ENCODE results near the gene PPP3CA. TPM values are rescaled to one million over a fixed set of nuclear protein-coding genes. Genes with fewer than 3 reads are reported as not detected.

Gene PPP3CA
- polyA plus RNA-seq, 1 donor (not counting 4 experiments of a cell fraction or from before 2014, with no cell fraction given) = 43.3 TPM

GRCh38 chr4:101178731-101179130 is 168.6 kb downstream of the PPP3CA start:
- H3K9me3 ChIP-seq (ENCODE audit: control insufficient read depth, low read depth, low read length) = no peaks in the 10 kb centered on the region
- H3K27me3 ChIP-seq (ENCODE audit: control insufficient read depth, extremely low read depth, insufficient read depth, low read length) = no peaks in the 10 kb centered on the region
- H3K9ac ChIP-seq (ENCODE audit: control insufficient read depth, extremely low read depth, insufficient read depth, low read length) = no peak overlapping the region
- no peak for DNase-seq (ENCODE audit: low read depth, low spot score)
- H3K27ac ChIP-seq (ENCODE audit: control insufficient read depth, insufficient read depth, low read length) = no peak overlapping the region
- H3K4me2 ChIP-seq (ENCODE audit: control insufficient read depth, extremely low read depth, insufficient read depth, low read depth, low read length) = no peak overlapping the region
- H3K4me1 ChIP-seq (ENCODE audit: control insufficient read depth, extremely low read depth, insufficient read depth, low read length) = peaks cover 4% of the 10 kb centered on the region
- H4K20me1 ChIP-seq (ENCODE audit: control insufficient read depth, extremely low read depth, insufficient read depth, low read length) = no peaks in the 10 kb centered on the region
- H3K9me1 ChIP-seq (ENCODE audit: control insufficient read depth, extremely low read depth, insufficient read depth, low read length) = no peaks in the 10 kb centered on the region
- H3K79me2 ChIP-seq (ENCODE audit: control insufficient read depth, insufficient read depth, low read length) = peaks cover 33% of the 10 kb centered on the region
- H3K36me3 ChIP-seq (ENCODE audit: control insufficient read depth in 2 of 2, extremely low read depth in 1 of 2, insufficient read depth in 2 of 2, low read length in 2 of 2) = peaks cover 0 to 4% of the 10 kb centered on the region in 2 experiments
- no peak for TF ChIP-seq EZH2 (IDR thresholded peaks at IDR 0.05; ENCODE audit: low read length)
- no peak for TF ChIP-seq CTCF (optimal IDR thresholded peaks at IDR 0.05 in 1 of 3, IDR thresholded peaks at IDR 0.05 in 1 of 3, conservative IDR thresholded peaks at IDR 0.05 in 1 of 3; ENCODE audit: extremely low read depth in 1 of 3, insufficient read depth in 2 of 3, low read length in 3 of 3)
- dilution Hi-C loops (cut with MboI; ENCODE audit: extremely low pct_ligation_motif_present, low sequenced_read_pairs) = no loop called here
- no peak overlapping the region for H2AFZ ChIP-seq (ENCODE audit: control insufficient read depth, low read length)
- peak; percentile 63 for FAIRE-seq
- H3K4me3 ChIP-seq (ENCODE audit: control insufficient read depth in 2 of 3, extremely low read depth in 1 of 3, insufficient read depth in 2 of 3, low read depth in 1 of 3, low read length in 3 of 3) = no peak overlapping the region

DNA sequence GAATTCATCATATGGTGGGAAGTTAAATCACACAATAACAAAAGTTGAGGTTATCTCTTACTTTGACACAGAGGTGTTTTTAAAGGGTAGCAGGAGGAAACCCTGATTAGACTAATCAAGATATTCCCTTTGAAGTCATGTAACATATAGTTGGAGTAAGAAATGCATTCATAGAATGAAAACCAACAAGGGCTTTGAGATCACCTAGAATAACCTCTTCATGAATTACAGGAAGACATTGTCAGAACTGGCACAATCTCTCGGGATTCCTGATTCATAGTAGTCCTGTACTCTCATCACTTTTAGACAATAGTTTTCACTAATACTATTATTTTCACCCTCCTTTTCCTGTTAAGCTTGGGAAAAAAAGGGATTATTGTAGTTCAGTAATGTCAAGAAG is 170.2 kb downstream of the PPP3CA start:
- DNase-seq (ENCODE audit: low read depth, low spot score) = no peak
- Histone ChIP-seq H2AFZ (ENCODE audit: control insufficient read depth, low read length) (no peak overlapping the region), H3K27me3 (ENCODE audit: control insufficient read depth, extremely low read depth, insufficient read depth, low read length) (no peaks in the 10 kb centered on the region), H3K4me3 (ENCODE audit: control insufficient read depth in 2 of 3, extremely low read depth in 1 of 3, insufficient read depth in 2 of 3, low read depth in 1 of 3, low read length in 3 of 3) (no peak overlapping the region), H3K79me2 (ENCODE audit: control insufficient read depth, insufficient read depth, low read length) (peaks cover 29% of the 10 kb centered on the region), H3K4me1 (ENCODE audit: control insufficient read depth, extremely low read depth, insufficient read depth, low read length) (peaks cover 2% of the 10 kb centered on the region), H4K20me1 (ENCODE audit: control insufficient read depth, extremely low read depth, insufficient read depth, low read length) (no peaks in the 10 kb centered on the region), H3K27ac (ENCODE audit: control insufficient read depth, insufficient read depth, low read length) (no peak overlapping the region), H3K9me3 (ENCODE audit: control insufficient read depth, low read depth, low read length) (no peaks in the 10 kb centered on the region), H3K36me3 (ENCODE audit: control insufficient read depth in 2 of 2, extremely low read depth in 1 of 2, insufficient read depth in 2 of 2, low read length in 2 of 2) (no peaks in the 10 kb centered on the region), H3K9ac (ENCODE audit: control insufficient read depth, extremely low read depth, insufficient read depth, low read length) (no peak overlapping the region), H3K9me1 (ENCODE audit: control insufficient read depth, extremely low read depth, insufficient read depth, low read length) (no peaks in the 10 kb centered on the region), H3K4me2 (ENCODE audit: control insufficient read depth, extremely low read depth, insufficient read depth, low read depth, low read length) (no peak overlapping the region)
- dilution Hi-C loops (cut with MboI; ENCODE audit: extremely low pct_ligation_motif_present, low sequenced_read_pairs) = no loop called here
- FAIRE-seq = no peak
- TF ChIP-seq CTCF (optimal IDR thresholded peaks at IDR 0.05 in 1 of 3, IDR thresholded peaks at IDR 0.05 in 1 of 3, conservative IDR thresholded peaks at IDR 0.05 in 1 of 3; ENCODE audit: extremely low read depth in 1 of 3, insufficient read depth in 2 of 3, low read length in 3 of 3) = no peak
- no peak for TF ChIP-seq EZH2 (IDR thresholded peaks at IDR 0.05; ENCODE audit: low read length)
